Measurements from ENCODE around the gene GANC.

GRCh38 chr15:42403389-42403788 is 130.4 kb downstream of the GANC start:
- TF ChIP-seq, protein P1, sequence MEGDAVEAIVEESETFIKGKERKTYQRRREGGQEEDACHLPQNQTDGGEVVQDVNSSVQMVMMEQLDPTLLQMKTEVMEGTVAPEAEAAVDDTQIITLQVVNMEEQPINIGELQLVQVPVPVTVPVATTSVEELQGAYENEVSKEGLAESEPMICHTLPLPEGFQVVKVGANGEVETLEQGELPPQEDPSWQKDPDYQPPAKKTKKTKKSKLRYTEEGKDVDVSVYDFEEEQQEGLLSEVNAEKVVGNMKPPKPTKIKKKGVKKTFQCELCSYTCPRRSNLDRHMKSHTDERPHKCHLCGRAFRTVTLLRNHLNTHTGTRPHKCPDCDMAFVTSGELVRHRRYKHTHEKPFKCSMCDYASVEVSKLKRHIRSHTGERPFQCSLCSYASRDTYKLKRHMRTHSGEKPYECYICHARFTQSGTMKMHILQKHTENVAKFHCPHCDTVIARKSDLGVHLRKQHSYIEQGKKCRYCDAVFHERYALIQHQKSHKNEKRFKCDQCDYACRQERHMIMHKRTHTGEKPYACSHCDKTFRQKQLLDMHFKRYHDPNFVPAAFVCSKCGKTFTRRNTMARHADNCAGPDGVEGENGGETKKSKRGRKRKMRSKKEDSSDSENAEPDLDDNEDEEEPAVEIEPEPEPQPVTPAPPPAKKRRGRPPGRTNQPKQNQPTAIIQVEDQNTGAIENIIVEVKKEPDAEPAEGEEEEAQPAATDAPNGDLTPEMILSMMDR (IDR thresholded peaks at IDR 0.05) = no peak
- TF ChIP-seq POLR2A (IDR thresholded peaks at IDR 0.05) = no peak
